Omental fat pad (tissue), 4 donors: ENCODE results near the gene PMAIP1. TPM values are rescaled to one million over a fixed set of nuclear protein-coding genes. Genes with fewer than 3 reads are reported as not detected.

ENCODE experiments used
- ATAC-seq: fragments of 150-250 bp; one replicate; pipeline ENCODE4 v1.9.1; 2016; ENCODE audit warnings: mild to moderate bottlenecking, moderate library complexity; ENCODE audit not compliant: low FRiP score
- DNase-seq: peaks from one replicate; pipeline ENCODE4 v3.0.0-alpha.2; 2019; ENCODE audit warnings: low spot score
- CTCF ChIP-seq, 3 donors: fragments of 450-650 bp; IDR thresholded peaks; one replicate each; pipeline ENCODE4 v1.5.1; 2016 to 2017; ENCODE audit warnings: antibody characterized with exemption in 3 of 3, mild to moderate bottlenecking in 3 of 3, moderate library complexity in 2 of 3
- total RNA-seq, 4 donors: library from RNA; depleted of rRNA; stranded (reverse); fragments of >200 nt; gene quantifications; one replicate each; pipeline ENCODE4 v1.1.0, GENCODE V29; 2016

PMAIP1 gene
- total RNA-seq, 4 donors from 2014 or later = 1.3 to 5.4 (median 2.8) TPM; not detected in 1

- TF ChIP-seq CTCF (IDR thresholded peaks at IDR 0.05) = no peak
These were observed 27.5 kb downstream of the PMAIP1 start for GRCh38 chr18:59927246-59927825.

GRCh38 chr18:59928201-59928600 lies 28.4 kb downstream of the PMAIP1 start:
- no peak for DNase-seq
- no peak for TF ChIP-seq CTCF (IDR thresholded peaks at IDR 0.05)
- no peak for ATAC-seq

More at GRCh38 chr18:59927246-59927825, 27.5 kb downstream of the PMAIP1 start:
- DNase-seq = no peak
- ATAC-seq = peak; percentile 89

- ATAC-seq (no peak), DNase-seq (no peak)
- no peak for TF ChIP-seq CTCF (IDR thresholded peaks at IDR 0.05)
These were observed 30.0 kb downstream of the PMAIP1 start for GRCh38 chr18:59929621-59930295.

- no peak for TF ChIP-seq CTCF (IDR thresholded peaks at IDR 0.05)
- no peak for DNase-seq
- ATAC-seq = no peak
These were observed 32.6 kb downstream of the PMAIP1 start for GRCh38 chr18:59932401-59932800.

- no peak for TF ChIP-seq CTCF (IDR thresholded peaks at IDR 0.05)
- ATAC-seq = no peak
- no peak for DNase-seq
These were observed 38.9 kb downstream of the PMAIP1 start for GRCh38 chr18:59938676-59939075.

GRCh38 chr18:59939127-59939526 lies 39.3 kb downstream of the PMAIP1 start:
- TF ChIP-seq CTCF (IDR thresholded peaks at IDR 0.05) = no peak

GRCh38 chr18:59940068-59940467 lies 40.3 kb downstream of the PMAIP1 start:
- no peak for DNase-seq
- no peak for ATAC-seq
- no peak for TF ChIP-seq CTCF (IDR thresholded peaks at IDR 0.05)

More at GRCh38 chr18:59939127-59939526, 39.3 kb downstream of the PMAIP1 start:
- DNase-seq = no peak
- no peak for ATAC-seq
